ENCODE results near the gene MASP2. TPM values are rescaled to one million over a fixed set of nuclear protein-coding genes. Genes with fewer than 3 reads are reported as not detected.
"Not testable (repeated sequence)": the region's sequence is repeated elsewhere in the genome, so short reads cannot be mapped to it uniquely, and the experiment has no call there.

Gene MASP2
- total and polyA plus RNA-seq, 9 of the 15 experiments (the other 6 are each of a cell fraction or from before 2014, with no cell fraction given): 0.01 to 0.23 (median 0.06) TPM; not detected in 3

DNA sequence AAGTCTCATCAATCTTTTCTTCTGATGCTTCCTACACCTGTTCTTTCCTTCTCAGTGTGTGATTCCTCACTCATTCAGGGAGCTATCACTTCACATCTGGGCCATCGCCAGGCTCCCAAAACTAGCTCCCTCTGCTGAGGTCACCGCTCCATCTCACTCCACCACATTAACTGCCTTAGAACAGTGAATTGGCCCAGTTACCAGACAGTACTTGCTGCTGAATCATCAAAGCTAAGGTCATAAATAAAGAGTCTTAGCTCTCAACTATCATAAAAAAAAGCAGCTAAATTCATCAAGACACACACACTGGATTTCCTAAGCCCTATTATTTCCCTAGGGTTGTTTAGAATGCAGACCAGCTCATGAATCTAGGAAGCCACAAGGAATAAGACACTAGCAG lies 31.6 kb upstream of the MASP2 start:
- CTCF ChIA-PET (ENCODE audit: low intra/inter-chr PET ratio): interaction anchor here (0.6 kb wide), 1 partner anchor 102 kb away, joined by 4 read pairs; no protein-coding TSS in a partner anchor
- TF ChIP-seq BHLHE40 (IDR thresholded peaks at IDR 0.05; ENCODE audit: low read length) (no peak), HBP1 (CRISPR knock-in tag; IDR thresholded peaks at IDR 0.05) (no peak)
- no peak overlapping the region for H3K4me3 ChIP-seq
- intact Hi-C loops (cut with micrococcal nuclease) (no loop called here), in situ Hi-C loops (cut with MboI) (no loop called here)
- H3K27me3 ChIP-seq (ENCODE audit: control insufficient read depth in 2 of 2, insufficient read depth in 2 of 2, low read length in 2 of 2): no peaks in the 10 kb centered on the region
- H3K36me3 ChIP-seq (ENCODE audit: control insufficient read depth, insufficient read depth, low read length): peaks cover 90% of the 10 kb centered on the region
- WGBS (ENCODE audit: insufficient coverage, low coverage, missing lambda C conversion rate): 89% methylated on average over 2 of the region's 2 CpGs
- no peaks in the 10 kb centered on the region for H3K9me1 ChIP-seq (ENCODE audit: control insufficient read depth, insufficient read depth, low read length)
- H3K9me3 ChIP-seq (replicated peaks; ENCODE audit: control insufficient read depth, insufficient read depth, low read depth, low read length): no peaks in the 10 kb centered on the region
- DNase-seq (ENCODE audit: extremely low read depth in 1 of 4, low spot score in 3 of 4) (no peak), ATAC-seq (no peak), FAIRE-seq (no peak)
- no TSS peak for BruUV-seq (replicated peaks)
- no peaks in the 10 kb centered on the region for H4K20me1 ChIP-seq (replicated peaks; ENCODE audit: control insufficient read depth, insufficient read depth, low read length)
- H3K4me1 ChIP-seq (replicated peaks in 1 of 2; ENCODE audit: control insufficient read depth in 2 of 2, insufficient read depth in 2 of 2, low read length in 2 of 2): no peaks in the 10 kb centered on the region
- H3K9ac ChIP-seq (ENCODE audit: insufficient read depth in 1 of 2, low read depth in 2 of 2, low read length in 2 of 2): no peak overlapping the region
- H3K4me2 ChIP-seq (ENCODE audit: insufficient read depth, low read length): no peak overlapping the region
- H3K27ac ChIP-seq (ENCODE audit: extremely low read depth, low read depth, low read length): no peak overlapping the region
- POLR2A ChIA-PET: interaction anchor here (0.7 to 3.0 kb wide), 7 partner anchors 9 to 789 kb away, joined by 3 to 10 read pairs (median 4); partner anchors contain the start of gene EXOSC10
- H3K79me2 ChIP-seq (ENCODE audit: control insufficient read depth, insufficient read depth, low read length): no peaks in the 10 kb centered on the region
- no peak overlapping the region for H2AFZ ChIP-seq (ENCODE audit: low read depth, low read length)

GRCh38 chr1:11073398-11073797 lies 26.4 kb upstream of the MASP2 start:
- DNase-seq (ENCODE audit: extremely low read depth in 1 of 4, low spot score in 3 of 4); H3K4me3 ChIP-seq; CTCF ChIA-PET (ENCODE audit: low intra/inter-chr PET ratio); H3K4me1 ChIP-seq (replicated peaks in 1 of 2; ENCODE audit: control insufficient read depth in 2 of 2, insufficient read depth in 2 of 2, low read length in 2 of 2); H3K9ac ChIP-seq (ENCODE audit: insufficient read depth in 1 of 2, low read depth in 2 of 2, low read length in 2 of 2); H3K79me2 ChIP-seq (ENCODE audit: control insufficient read depth, insufficient read depth, low read length); H4K20me1 ChIP-seq (replicated peaks; ENCODE audit: control insufficient read depth, insufficient read depth, low read length); H3K9me1 ChIP-seq (ENCODE audit: control insufficient read depth, insufficient read depth, low read length); ATAC-seq; intact Hi-C loops (cut with micrococcal nuclease); H2AFZ ChIP-seq (ENCODE audit: low read depth, low read length); H3K27me3 ChIP-seq (ENCODE audit: control insufficient read depth in 2 of 2, insufficient read depth in 2 of 2, low read length in 2 of 2); BruUV-seq (replicated peaks); H3K9me3 ChIP-seq (replicated peaks; ENCODE audit: control insufficient read depth, insufficient read depth, low read depth, low read length); in situ Hi-C loops (cut with MboI); FAIRE-seq; H3K27ac ChIP-seq (ENCODE audit: extremely low read depth, low read depth, low read length); H3K4me2 ChIP-seq (ENCODE audit: insufficient read depth, low read length): not testable (repeated sequence)
- POLR2A ChIA-PET: interaction anchor here (1.5 kb wide), 2 partner anchors 8 to 12 kb away, joined by 3 to 4 read pairs; no protein-coding TSS in a partner anchor
- peaks cover 94% of the 10 kb centered on the region for H3K36me3 ChIP-seq (ENCODE audit: control insufficient read depth, insufficient read depth, low read length)
- WGBS (ENCODE audit: insufficient coverage, low coverage, missing lambda C conversion rate): 92% methylated on average over 7 of the region's 7 CpGs
